Liver (tissue), 3 donors: ENCODE data around the gene CAMKMT.

Experiments
- FOXA1 ChIP-seq: IDR thresholded peaks from 2 replicates; pipeline ENCODE4 v1.6.1; 2016; ENCODE audit warnings: antibody characterized with exemption
- HNF4G ChIP-seq: IDR thresholded peaks from 2 replicates; pipeline ENCODE4 v1.6.1; 2016; ENCODE audit warnings: antibody characterized with exemption
- JUND ChIP-seq, 2 donors: IDR thresholded peaks; 2 replicates each; pipeline ENCODE4 v1.6.1; 2016; ENCODE audit warnings: antibody characterized with exemption in 2 of 2
- MAX ChIP-seq: IDR thresholded peaks from 2 replicates; pipeline ENCODE4 v1.6.1; 2016; ENCODE audit warnings: antibody characterized with exemption
- RAD21 ChIP-seq, 2 donors: IDR thresholded peaks; 2 replicates each; pipeline ENCODE4 v1.6.1; 2016; ENCODE audit warnings: antibody characterized with exemption in 2 of 2, mild to moderate bottlenecking in 2 of 2
- SP1 ChIP-seq: IDR thresholded peaks from 2 replicates; pipeline ENCODE4 v1.6.1; 2018; ENCODE audit warnings: antibody characterized with exemption, mild to moderate bottlenecking
- TAF1 ChIP-seq: conservative IDR thresholded peaks from 2 replicates; pipeline ENCODE4 v1.6.1; 2016; ENCODE audit warnings: antibody characterized with exemption, mild to moderate bottlenecking
- YY1 ChIP-seq: IDR thresholded peaks from 2 replicates; pipeline ENCODE4 v1.6.1; 2016; ENCODE audit warnings: antibody characterized with exemption, mild to moderate bottlenecking
- TF ChIP-seq, protein P1 (sequence below): fragments of 150-350 bp; IDR thresholded peaks from 2 replicates; pipeline ENCODE4 v1.5.1; 2017; ENCODE audit warnings: improper control_type of control experiment, low read depth, low read length; ENCODE audit not compliant: missing input control
- donor health status: healthy.
- donor health status: healthy.

GRCh38 chr2:44804406-44805265 lies 442.9 kb downstream of the CAMKMT start:
- TF ChIP-seq, protein P1, sequence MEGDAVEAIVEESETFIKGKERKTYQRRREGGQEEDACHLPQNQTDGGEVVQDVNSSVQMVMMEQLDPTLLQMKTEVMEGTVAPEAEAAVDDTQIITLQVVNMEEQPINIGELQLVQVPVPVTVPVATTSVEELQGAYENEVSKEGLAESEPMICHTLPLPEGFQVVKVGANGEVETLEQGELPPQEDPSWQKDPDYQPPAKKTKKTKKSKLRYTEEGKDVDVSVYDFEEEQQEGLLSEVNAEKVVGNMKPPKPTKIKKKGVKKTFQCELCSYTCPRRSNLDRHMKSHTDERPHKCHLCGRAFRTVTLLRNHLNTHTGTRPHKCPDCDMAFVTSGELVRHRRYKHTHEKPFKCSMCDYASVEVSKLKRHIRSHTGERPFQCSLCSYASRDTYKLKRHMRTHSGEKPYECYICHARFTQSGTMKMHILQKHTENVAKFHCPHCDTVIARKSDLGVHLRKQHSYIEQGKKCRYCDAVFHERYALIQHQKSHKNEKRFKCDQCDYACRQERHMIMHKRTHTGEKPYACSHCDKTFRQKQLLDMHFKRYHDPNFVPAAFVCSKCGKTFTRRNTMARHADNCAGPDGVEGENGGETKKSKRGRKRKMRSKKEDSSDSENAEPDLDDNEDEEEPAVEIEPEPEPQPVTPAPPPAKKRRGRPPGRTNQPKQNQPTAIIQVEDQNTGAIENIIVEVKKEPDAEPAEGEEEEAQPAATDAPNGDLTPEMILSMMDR, result no peak
- TF ChIP-seq MAX, result no peak
- TF ChIP-seq FOXA1, result no peak
- no peak for TF ChIP-seq JUND (IDR thresholded peaks at IDR 0.05)
- no peak for TF ChIP-seq SP1
- no peak for TF ChIP-seq YY1
- TF ChIP-seq HNF4G, result no peak
- no peak for TF ChIP-seq TAF1
- TF ChIP-seq RAD21 (IDR thresholded peaks at IDR 0.05), result no peak
